Upper lobe of left lung (tissue), 6 donors: ENCODE data around the gene LIN37. TPM values are rescaled to one million over a fixed set of nuclear protein-coding genes. Genes with fewer than 3 reads are reported as not detected.

ENCODE experiments used
- ATAC-seq, 2 donors: fragments of 200-7000 bp; cut with Tn5 transposase; one replicate each; pipeline ENCODE4 v1.9.1; 2022; ENCODE audit warnings: mild to moderate bottlenecking in 2 of 2, moderate library complexity in 2 of 2; ENCODE audit not compliant: low FRiP score in 2 of 2
- DNase-seq, 2 donors: peaks; one replicate each; pipeline ENCODE4 v3.0.0-alpha.2; 2019 to 2020
- H3K27ac ChIP-seq, 4 donors: fragments of 200-600 bp; sonication (generic); one replicate each; pipeline ENCODE4 v1.5.1; 2016 to 2019
- H3K27me3 ChIP-seq, 4 donors: fragments of 200-600 bp; sonication (generic); one replicate each; pipeline ENCODE4 v1.5.1; 2017 to 2019
- H3K36me3 ChIP-seq, 4 donors: fragments of 200-600 bp; sonication (generic); one replicate each; pipeline ENCODE4 v1.5.1; 2016 to 2019
- H3K4me1 ChIP-seq, 4 donors: fragments of 200-600 bp; sonication (generic); one replicate each; pipeline ENCODE4 v1.5.1; 2018 to 2019
- H3K4me3 ChIP-seq, 4 donors: fragments of 200-600 bp; sonication (generic); one replicate each; pipeline ENCODE4 v1.5.1; 2017 to 2019; ENCODE audit warnings: mild to moderate bottlenecking in 2 of 4, moderate library complexity in 1 of 4
- H3K9me3 ChIP-seq, 4 donors: fragments of 200-600 bp; sonication (generic); one replicate each; pipeline ENCODE4 v1.5.1; 2018 to 2019
- EP300 ChIP-seq, 4 donors: sonication (generic); formaldehyde crosslinking; IDR thresholded peaks; one replicate each; pipeline ENCODE4 v1.5.1; 2017; ENCODE audit warnings: antibody characterized with exemption in 4 of 4, control low read depth in 2 of 4
- POLR2A ChIP-seq, 4 donors: fragments of 450-650 bp; IDR thresholded peaks; one replicate each; pipeline ENCODE4 v1.5.1; 2016 to 2017; ENCODE audit warnings: antibody characterized with exemption in 4 of 4, mild to moderate bottlenecking in 2 of 4
- POLR2AphosphoS5 ChIP-seq, 2 donors: sonication (generic); formaldehyde crosslinking; IDR thresholded peaks; one replicate each; pipeline ENCODE4 v1.5.1; 2017; ENCODE audit warnings: antibody characterized with exemption in 2 of 2
- WGBS, 2 donors: methylation state at CpG; one replicate each; pipeline ENCODE4 v1.1.5; 2017 to 2018; 5-methylcytosine and 5-hydroxymethylcytosine counted together
- total RNA-seq, 6 donors: library from RNA; depleted of rRNA in 4 of 6; stranded (reverse); fragments of >200 nt in 4 of 6; gene quantifications; one replicate each; pipeline versions ENCODE4 v1.1.0 to v1.2.1, GENCODE V29; 2016 to 2021
- TF ChIP-seq, protein P1 (sequence below), 6 experiments: fragments of 450-650 bp in 4 of 6; fragments of 200-600 bp in 2 of 6; sonication (generic) in 2 of 6; IDR thresholded peaks; one replicate each; pipeline ENCODE4 v1.5.1; 2016 to 2019; ENCODE audit warnings: antibody characterized with exemption in 6 of 6
- donor health status: DM: no; HTN: no; CAD: no; lungs with moderate emphysema.
- donor health status: DM: no; HTN: yes; CAD: no; lungs with severe emphysema.

The LIN37 gene
- total RNA-seq, 6 donors from 2014 or later, result 4.0 to 16.9 (median 10.9) TPM

DNA sequence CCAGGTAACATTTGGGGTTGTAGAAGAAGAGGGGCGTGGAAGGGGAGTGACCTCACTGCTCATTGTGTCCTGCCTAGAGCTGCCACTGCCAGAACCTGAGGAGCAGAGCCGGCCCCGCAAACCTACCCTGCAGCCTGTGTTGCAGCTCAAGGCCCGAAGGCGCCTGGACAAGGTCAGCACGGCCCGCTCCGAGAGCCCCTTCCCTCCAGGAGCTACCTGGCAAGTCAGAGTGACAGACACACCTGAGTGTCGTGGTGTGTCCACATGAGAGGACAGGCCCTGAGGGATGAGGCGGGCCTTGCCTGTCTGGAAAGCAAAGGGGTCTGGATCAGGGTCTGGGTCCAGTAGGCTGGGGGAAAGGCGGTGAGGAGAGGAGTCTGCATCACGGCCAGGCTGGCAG is 23.8 kb upstream of the LIN37 start:
- Histone ChIP-seq H3K27ac (no peak overlapping the region), H3K27me3 (no peaks in the 10 kb centered on the region), H3K4me1 (peaks cover 0 to 13% (median 4%) of the 10 kb centered on the region in 4 donors), H3K4me3 (no peak overlapping the region), H3K9me3 (no peaks in the 10 kb centered on the region), H3K36me3 (peaks cover 68 to 99% (median 91%) of the 10 kb centered on the region in 4 donors)
- ATAC-seq, result no peak
- no peak for DNase-seq
- no peak for TF ChIP-seq POLR2AphosphoS5 (IDR thresholded peaks at IDR 0.05)
- TF ChIP-seq EP300 (IDR thresholded peaks at IDR 0.05), result no peak
- TF ChIP-seq POLR2A (IDR thresholded peaks at IDR 0.05), result no peak
- TF ChIP-seq, protein P1, sequence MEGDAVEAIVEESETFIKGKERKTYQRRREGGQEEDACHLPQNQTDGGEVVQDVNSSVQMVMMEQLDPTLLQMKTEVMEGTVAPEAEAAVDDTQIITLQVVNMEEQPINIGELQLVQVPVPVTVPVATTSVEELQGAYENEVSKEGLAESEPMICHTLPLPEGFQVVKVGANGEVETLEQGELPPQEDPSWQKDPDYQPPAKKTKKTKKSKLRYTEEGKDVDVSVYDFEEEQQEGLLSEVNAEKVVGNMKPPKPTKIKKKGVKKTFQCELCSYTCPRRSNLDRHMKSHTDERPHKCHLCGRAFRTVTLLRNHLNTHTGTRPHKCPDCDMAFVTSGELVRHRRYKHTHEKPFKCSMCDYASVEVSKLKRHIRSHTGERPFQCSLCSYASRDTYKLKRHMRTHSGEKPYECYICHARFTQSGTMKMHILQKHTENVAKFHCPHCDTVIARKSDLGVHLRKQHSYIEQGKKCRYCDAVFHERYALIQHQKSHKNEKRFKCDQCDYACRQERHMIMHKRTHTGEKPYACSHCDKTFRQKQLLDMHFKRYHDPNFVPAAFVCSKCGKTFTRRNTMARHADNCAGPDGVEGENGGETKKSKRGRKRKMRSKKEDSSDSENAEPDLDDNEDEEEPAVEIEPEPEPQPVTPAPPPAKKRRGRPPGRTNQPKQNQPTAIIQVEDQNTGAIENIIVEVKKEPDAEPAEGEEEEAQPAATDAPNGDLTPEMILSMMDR (IDR thresholded peaks at IDR 0.05), result no peak
- 91 to 96% methylated on average over 5 to 12 of the region's 12 CpGs for WGBS, 2 donors

DNA sequence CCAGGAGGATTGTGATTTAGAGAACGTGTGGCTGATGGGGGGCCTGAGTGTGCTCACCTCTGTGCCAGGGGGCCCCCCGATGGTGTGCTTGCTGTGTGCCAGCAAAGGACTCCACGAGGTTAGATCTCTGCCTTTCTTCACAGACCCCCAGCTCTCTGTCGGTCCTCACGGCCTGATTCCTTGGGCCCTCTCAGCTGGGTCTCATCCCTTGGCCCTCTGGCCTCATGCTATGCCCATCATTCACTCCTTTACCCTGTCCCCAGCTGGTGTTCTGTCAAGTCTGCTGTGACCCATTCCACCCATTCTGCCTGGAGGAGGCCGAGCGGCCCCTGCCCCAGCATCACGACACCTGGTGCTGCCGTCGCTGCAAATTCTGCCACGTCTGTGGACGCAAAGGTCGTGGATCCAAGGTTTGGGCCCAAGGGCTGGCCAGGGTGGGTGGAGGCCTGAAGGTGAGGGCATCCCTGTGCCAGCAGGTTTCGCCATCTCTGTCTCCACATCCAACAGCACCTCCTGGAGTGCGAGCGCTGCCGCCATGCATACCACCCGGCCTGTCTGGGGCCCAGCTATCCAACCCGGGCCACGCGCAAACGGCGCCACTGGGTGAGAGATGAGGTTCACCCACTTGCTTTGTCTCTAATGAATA is 23.0 kb upstream of the LIN37 start:
- no peaks in the 10 kb centered on the region for H3K9me3 ChIP-seq
- DNase-seq, result no peak
- H3K27ac ChIP-seq, result no peak overlapping the region
- TF ChIP-seq, protein P1 (IDR thresholded peaks at IDR 0.05), result no peak
- TF ChIP-seq EP300 (IDR thresholded peaks at IDR 0.05), result no peak
- TF ChIP-seq POLR2A (IDR thresholded peaks at IDR 0.05), result no peak
- TF ChIP-seq POLR2AphosphoS5 (IDR thresholded peaks at IDR 0.05), result no peak
- ATAC-seq, result no peak
- H3K27me3 ChIP-seq, result no peaks in the 10 kb centered on the region
- no peak overlapping the region for H3K4me3 ChIP-seq
- peaks cover 0 to 6% (median 0%) of the 10 kb centered on the region in 4 donors for H3K4me1 ChIP-seq
- H3K36me3 ChIP-seq, result peaks cover 75 to 100% (median 95%) of the 10 kb centered on the region in 4 donors
- 95 to 96% methylated on average over 13 to 22 of the region's 23 CpGs for WGBS, 2 donors

DNA sequence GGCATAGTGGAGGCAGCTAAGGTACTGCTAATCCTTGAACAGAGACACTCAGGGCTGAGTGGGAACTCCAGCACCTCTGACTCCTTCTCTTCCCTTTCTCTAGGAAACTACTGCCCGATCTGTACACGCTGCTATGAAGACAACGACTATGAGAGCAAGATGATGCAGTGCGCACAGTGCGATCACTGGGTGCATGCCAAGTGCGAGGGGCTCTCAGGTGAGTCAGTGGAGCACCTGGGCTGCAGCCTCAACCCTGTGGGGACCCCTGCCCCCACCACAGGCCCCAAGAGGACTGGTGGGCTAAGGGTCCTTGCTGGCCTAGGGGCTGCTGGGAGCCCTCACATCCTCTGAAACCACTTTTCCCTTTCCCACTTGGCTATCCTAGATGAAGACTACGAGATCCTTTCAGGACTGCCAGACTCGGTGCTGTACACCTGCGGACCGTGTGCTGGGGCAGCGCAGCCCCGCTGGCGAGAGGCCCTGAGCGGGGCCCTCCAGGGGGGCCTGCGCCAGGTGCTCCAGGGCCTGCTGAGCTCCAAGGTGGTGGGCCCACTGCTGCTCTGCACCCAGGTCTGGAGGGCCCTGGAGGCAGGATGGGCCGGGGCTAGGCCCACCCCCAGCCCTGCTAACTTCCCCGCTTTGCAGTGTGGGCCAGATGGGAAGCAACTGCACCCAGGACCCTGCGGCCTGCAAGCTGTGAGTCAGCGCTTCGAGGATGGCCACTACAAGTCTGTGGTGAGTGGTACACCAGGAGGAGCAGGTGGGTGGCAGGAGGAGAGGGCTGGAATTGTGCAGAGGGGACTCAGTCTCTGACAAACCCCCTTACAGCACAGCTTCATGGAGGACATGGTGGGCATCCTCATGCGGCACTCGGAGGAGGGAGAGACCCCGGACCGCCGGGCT is 21.1 kb upstream of the LIN37 start:
- no peak overlapping the region for H3K4me3 ChIP-seq
- no peaks in the 10 kb centered on the region for H3K27me3 ChIP-seq
- no peak for ATAC-seq
- no peak for TF ChIP-seq POLR2A (IDR thresholded peaks at IDR 0.05)
- TF ChIP-seq, protein P1 (IDR thresholded peaks at IDR 0.05), result no peak
- no peak for TF ChIP-seq POLR2AphosphoS5 (IDR thresholded peaks at IDR 0.05)
- TF ChIP-seq EP300 (IDR thresholded peaks at IDR 0.05), result no peak
- no peaks in the 10 kb centered on the region for H3K4me1 ChIP-seq
- H3K27ac ChIP-seq, result no peak overlapping the region
- H3K36me3 ChIP-seq, result peaks cover 82 to 100% (median 97%) of the 10 kb centered on the region in 4 donors
- DNase-seq, result no peak
- H3K9me3 ChIP-seq, result no peaks in the 10 kb centered on the region
- WGBS, 2 donors, result 94% methylated on average over 13 to 23 of the region's 25 CpGs

DNA sequence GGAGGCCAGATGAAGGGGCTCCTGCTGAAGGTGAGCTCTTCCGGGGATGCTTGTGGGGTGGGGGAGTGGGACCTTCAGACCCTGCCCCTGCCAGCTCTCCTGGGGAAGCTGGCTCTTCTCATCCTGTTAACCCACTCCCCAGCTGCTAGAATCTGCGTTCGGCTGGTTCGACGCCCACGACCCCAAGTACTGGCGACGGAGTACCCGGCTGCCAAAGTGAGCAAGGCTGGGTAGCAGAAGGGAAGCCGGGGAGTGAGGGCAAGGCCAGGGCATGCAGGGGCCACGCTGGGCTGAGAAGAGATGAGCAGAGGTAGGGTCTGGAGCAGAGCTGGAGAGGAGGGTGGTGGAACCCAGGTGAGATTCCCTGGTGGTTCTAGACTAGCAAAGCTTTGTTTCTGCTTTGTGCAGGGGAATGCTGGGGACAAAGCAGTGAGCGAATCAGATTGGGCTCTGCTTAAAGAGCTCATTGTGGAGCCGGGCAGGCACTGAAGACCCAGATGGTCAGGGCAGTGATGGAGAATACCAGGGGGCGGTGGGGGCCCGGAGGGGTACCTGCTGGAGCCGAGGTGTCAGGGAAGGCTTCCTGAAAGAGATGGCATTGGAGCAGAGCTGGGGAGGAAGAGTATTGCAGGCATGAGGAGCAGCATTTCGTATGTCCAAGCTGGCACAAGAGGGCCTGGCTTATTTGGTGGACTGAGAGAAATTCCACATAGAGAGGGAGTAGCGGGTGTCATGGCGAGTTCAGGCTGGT is 20.2 kb upstream of the LIN37 start:
- Histone ChIP-seq H3K4me3 (no peak overlapping the region), H3K4me1 (no peaks in the 10 kb centered on the region), H3K27me3 (no peaks in the 10 kb centered on the region), H3K36me3 (peaks cover 77 to 100% (median 97%) of the 10 kb centered on the region in 4 donors), H3K27ac (no peak overlapping the region), H3K9me3 (no peaks in the 10 kb centered on the region)
- no peak for DNase-seq
- TF ChIP-seq POLR2AphosphoS5 (IDR thresholded peaks at IDR 0.05) (no peak), EP300 (IDR thresholded peaks at IDR 0.05) (no peak), POLR2A (IDR thresholded peaks at IDR 0.05) (no peak)
- TF ChIP-seq, protein P1 (IDR thresholded peaks at IDR 0.05), result no peak
- WGBS, 2 donors, result 94 to 97% methylated on average over 12 to 18 of the region's 19 CpGs
- ATAC-seq, result no peak
